ENCODE data around the gene PTPRD. TPM values are rescaled to one million over a fixed set of nuclear protein-coding genes. Genes with fewer than 3 reads are reported as not detected.

PTPRD gene
- polyA plus RNA-seq, 12 donors = 35.0 to 104 (median 78.4) TPM; not detected in 1

- DNase-seq = no peak
These were observed 1786.5 kb downstream of the PTPRD start for GRCh38 chr9:8826281-8826680.

- no peak for DNase-seq
These were observed 1787.1 kb downstream of the PTPRD start for GRCh38 chr9:8825585-8826147.

- no peak for DNase-seq
These were observed 1789.5 kb downstream of the PTPRD start for GRCh38 chr9:8823131-8823895.

- no peak for DNase-seq
These were observed 1790.2 kb downstream of the PTPRD start for GRCh38 chr9:8822667-8823025.

GRCh38 chr9:8821910-8822666 is 1790.7 kb downstream of the PTPRD start:
- DNase-seq = no peak

GRCh38 chr9:8817335-8817734 is 1795.5 kb downstream of the PTPRD start:
- no peak for DNase-seq

GRCh38 chr9:8816361-8816760 is 1796.4 kb downstream of the PTPRD start:
- no peak for DNase-seq

- DNase-seq = no peak
These were observed 1796.9 kb downstream of the PTPRD start for GRCh38 chr9:8815931-8816330.

- DNase-seq = no peak
These were observed 1797.6 kb downstream of the PTPRD start for GRCh38 chr9:8815219-8815618.

GRCh38 chr9:8812888-8813287 is 1799.9 kb downstream of the PTPRD start:
- DNase-seq = no peak

GRCh38 chr9:8809741-8810140 is 1803.1 kb downstream of the PTPRD start:
- DNase-seq = no peak

- no peak for DNase-seq
These were observed 1806.7 kb downstream of the PTPRD start for GRCh38 chr9:8806150-8806549.

- no peak for DNase-seq
These were observed 1808.2 kb downstream of the PTPRD start for GRCh38 chr9:8804613-8805012.

GRCh38 chr9:8802242-8802641 is 1810.6 kb downstream of the PTPRD start:
- no peak for DNase-seq

GRCh38 chr9:8800196-8800595 is 1812.6 kb downstream of the PTPRD start:
- DNase-seq = no peak

- DNase-seq = no peak
These were observed 1813.2 kb downstream of the PTPRD start for GRCh38 chr9:8799615-8800014.

- no peak for DNase-seq
These were observed 1813.6 kb downstream of the PTPRD start for GRCh38 chr9:8799206-8799605.

GRCh38 chr9:8784838-8785237 is 1828.0 kb downstream of the PTPRD start:
- DNase-seq = no peak

- DNase-seq = no peak
These were observed 1828.9 kb downstream of the PTPRD start for GRCh38 chr9:8783941-8784340.

- no peak for DNase-seq
These were observed 1830.6 kb downstream of the PTPRD start for GRCh38 chr9:8782237-8782636.

- no peak for DNase-seq
These were observed 1831.3 kb downstream of the PTPRD start for GRCh38 chr9:8781458-8781857.

GRCh38 chr9:8780386-8780785 is 1832.4 kb downstream of the PTPRD start:
- no peak for DNase-seq

- no peak for DNase-seq
These were observed 1833.3 kb downstream of the PTPRD start for GRCh38 chr9:8779478-8779877.

Measured in muscle of arm (tissue), 12 donors.